GM21619 (cell line): ENCODE measurements around the gene WDR45.

Experiments used
- ATAC-seq: cut with Tn5 transposase; IDR thresholded peaks from one replicate; pipeline ENCODE4 v1.9.1; 2021; ENCODE audit not compliant: unreplicated experiment

Gene WDR45

DNA sequence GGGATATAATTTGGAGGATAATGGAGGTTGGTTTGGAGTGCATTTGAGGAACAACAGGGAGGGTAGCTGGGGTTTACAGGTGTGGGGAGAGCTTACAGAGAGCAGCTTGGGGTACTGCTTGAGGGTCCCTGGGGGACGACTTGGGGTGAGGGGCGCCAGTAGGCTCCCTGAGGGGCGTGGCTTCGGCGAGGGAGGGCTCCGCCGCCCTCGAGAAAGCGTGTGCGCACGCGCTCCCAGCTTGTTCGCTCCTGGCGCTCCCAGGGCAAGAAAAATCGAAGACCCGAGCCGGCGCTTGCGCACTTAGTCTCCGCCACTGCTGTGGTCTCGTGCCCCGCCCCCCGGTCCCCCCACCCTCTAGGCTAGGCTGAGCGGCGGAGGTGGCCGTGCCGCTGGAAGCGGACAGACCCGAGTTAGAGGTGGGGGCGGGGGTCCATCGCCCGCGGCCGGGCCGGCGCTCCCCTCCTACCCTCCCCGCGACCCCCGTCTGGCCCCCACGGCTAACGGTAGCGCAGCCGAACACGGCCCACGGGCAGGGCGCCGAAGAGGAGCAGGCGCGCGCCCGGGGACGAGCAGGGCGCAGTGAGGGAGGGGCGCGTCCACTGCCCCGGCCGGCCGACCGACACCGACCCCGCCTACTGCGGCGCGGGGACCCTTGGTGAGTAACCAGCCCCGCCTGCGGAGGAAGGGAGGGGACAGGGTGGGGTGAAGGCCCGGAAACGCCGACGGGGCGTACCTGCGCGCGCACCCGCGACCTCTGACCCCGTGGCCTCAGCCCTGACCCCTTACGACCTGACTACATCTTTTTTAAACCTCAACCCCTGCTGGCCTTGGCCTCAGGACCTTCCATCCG, 26.2 kb downstream of the WDR45 start:
- no peak for ATAC-seq

DNA sequence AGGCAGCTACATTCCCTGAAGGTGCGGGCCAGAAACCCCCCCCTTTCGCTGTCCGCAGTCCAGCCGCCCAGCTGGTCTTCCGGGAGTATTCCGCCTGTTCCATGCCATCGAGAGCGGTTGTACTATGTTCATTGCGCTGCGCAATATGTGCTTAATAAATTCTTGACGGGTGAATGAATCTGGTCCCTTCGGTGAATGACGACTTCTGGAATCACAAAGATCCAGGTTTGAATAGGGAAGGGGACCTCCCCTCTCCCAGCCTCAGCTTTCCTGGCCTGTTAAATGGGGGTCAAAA, 35.8 kb downstream of the WDR45 start:
- ATAC-seq, result no peak

DNA sequence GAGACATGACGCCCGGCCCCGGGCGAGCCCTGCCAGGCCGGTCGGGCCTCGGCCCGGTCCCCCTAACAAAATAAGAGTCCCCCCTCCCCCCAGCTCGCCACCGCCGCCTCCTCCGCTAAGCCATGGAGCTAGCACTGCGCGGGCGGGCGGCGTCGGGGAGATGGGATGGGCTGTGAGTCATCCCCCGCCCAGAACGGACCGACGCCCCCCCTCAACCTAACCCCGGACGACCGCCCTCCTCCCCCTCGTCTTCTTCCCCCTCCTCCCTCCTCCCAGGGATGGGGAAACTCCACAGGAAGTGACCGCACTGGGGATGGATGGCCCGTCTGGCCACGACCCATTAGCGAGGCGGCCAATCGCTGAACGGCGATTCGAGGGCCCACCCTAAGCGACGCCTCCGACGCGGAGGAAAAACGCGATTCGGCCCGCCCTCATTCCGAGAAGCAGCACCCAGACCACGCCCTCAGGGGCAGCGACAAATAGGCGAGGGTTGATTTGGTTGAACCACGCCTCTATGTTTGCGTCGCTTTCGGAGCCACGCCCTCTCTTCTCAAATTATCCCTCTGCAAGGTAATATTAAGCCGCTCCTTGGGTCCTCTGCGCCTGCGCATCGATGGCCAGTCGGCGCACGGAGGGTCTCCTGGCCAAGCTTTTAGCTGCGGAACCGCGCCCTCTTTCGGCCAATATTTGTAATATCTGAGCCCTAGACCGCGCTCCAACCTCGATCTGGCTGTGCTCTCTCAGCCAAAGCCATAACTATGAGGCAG, 36.3 kb downstream of the WDR45 start, which contains the start of gene TFE3:
Gene TFE3, minus strand, starts transcription at position 138 of the 767 bp plus-strand sequence. Its CDS starts 131 bp downstream, at position 7.
- peak; percentile 90 for ATAC-seq

DNA sequence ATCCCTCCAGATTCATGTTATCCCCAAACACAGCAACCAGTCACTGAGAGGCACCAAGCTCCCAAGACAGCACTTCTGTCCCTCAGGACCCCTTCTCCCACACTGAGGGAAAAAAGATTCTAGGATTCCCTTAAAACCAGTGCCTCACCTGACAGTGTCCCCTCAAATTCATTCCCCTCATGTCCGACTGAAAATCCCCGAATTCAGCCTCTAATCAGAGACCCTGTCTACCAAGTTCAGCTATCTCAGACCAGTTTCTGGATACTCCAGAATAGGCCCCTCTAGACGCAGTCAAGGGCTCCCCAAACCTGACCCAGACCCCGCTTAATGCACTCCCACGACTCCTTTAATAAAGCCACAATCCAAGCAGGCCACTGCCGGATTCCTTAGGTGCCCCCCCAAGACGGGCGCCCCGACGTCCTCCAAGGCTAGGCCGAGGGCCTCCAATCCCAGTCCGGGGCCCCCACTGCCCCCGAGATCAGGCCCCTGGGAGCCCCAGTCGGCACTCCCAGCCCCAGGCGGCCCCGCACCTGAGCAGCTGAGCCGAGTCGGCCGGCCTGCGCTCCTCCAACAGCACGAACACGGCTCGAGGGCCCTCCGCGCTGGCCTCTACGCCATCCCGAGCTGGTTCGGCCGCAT, 37.0 kb downstream of the WDR45 start:
- no peak for ATAC-seq

DNA sequence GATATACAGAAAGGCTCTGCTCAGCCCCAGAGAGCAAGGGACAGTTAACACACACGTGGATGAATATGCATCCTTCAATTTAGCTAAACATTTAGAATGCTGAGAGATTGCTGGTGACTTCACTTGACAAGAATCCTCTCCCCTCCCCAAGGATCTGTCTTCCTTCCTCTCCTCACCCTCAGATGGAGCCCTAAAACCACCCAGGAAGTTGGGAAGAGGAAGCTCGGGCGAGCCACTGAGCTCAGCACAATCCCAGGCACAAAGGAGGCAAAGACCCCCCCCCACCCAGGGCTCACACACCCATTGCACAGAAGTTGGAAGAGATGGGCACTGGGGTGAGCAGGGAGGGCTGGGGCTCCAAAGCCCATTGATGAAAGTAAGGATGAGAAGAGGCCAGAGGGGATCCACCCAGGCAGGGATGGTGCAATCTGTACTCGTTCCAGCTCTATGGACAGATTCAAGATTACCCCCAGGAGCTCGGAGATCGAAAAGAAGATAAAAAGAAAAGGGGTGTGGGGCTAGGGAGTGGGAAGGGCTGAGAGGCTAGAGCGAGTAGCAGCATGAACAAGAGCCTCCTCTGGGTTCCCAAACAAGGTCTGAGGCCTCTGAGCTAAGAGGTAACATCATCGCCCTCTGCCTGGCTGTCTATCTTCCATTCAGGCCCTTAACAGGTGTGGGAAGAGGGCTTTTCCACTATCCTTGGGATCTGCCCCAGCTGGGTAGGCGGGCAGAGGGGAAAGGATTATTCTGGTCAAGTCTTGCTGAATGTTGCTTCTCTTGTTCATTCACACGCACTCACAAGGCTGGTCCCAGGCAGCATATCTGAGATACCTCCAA, 37.7 kb downstream of the WDR45 start:
- ATAC-seq, result no peak

DNA sequence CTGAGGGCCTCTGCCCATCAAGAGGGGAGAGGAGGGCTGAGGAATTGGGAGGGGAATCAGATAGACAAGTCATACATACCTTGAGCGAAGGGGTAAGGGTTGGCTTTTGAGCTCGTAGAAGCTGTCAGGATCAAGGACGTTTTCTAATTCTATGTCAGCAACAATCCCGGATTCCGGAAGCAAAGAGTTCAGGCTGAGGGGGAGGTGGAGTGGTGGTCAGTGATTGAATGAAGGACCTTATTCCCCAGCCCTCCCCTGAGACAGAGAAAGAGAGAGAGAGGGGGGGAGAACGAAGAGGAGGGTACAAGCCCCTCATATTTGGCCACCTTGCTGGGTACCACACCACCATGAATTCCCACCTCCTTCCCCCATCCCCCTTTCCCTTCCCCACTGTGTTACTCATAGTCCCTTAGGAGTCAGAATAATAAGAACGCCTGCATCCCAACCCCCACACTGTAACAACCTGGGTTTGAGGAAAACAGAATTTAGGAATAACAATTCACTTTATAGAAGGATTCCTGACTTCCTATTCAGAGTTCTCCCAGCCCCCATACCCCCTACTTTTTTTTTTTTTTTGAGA, 39.2 kb downstream of the WDR45 start:
- no peak for ATAC-seq

DNA sequence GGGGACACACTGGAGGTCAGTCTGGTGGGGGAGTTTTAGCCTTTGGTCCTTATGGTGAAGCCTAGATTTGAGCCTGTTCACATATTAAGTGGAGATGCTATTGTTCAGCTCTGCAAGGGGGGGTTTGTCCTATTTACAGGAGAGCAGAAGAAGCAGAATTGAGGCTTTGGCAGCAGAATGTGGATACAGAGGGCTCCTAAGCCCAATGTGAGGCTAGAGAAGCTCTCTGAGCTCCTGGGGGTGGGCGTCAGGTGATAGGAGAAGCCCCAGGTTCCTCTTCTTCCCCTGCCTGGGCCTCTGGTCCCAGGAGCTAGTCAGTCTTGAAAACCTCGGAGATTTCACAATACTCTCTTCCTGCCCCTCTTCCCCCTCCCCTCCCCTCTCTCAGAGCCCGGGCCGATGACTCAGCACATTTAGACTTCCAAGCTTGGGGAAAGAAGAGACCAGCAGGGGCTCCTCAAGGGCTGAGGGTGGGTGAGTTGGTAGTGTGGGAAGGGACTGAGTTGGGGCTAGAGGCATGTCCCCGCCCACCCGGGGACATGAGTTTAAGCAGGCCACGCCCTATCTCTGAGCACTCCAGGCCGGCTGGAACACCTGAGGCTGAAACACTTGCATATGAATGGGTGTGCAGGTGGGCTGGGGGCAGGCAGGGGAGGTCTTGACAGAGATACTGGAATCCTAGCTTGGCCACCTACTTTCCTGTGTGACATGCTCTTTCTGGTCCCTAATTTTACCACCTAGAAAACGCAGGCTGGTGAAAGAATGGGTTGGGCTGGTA, 39.9 kb downstream of the WDR45 start:
- ATAC-seq, result no peak

DNA sequence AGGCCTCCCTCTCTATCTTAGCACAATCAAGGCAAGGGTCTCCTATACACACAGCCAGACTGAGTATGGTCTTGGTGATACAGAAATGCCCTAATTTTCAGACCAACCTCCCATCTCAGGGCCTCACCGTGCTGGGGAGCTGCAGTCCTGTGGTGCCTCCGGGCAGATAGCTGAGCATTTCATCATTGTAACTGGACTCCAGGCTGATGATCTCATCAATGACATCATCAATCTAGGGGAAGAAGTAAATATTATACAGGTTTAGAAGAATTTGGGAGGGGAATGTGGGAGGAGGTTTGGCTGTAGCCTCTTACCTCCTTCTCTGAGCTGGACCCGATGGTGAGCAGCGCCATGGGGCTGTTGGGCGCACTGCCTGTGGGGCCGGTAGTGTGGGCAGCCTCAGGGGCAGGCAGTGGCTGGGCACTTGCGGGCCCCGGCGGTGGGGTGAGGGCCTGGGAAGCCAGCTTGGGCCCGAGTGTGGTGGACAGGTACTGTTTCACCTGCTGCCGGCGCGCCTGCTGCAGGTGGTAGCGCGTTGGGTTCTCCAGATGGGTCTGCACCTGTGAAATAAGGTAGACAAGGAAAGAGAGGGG, 41.7 kb downstream of the WDR45 start:
- ATAC-seq, result no peak

DNA sequence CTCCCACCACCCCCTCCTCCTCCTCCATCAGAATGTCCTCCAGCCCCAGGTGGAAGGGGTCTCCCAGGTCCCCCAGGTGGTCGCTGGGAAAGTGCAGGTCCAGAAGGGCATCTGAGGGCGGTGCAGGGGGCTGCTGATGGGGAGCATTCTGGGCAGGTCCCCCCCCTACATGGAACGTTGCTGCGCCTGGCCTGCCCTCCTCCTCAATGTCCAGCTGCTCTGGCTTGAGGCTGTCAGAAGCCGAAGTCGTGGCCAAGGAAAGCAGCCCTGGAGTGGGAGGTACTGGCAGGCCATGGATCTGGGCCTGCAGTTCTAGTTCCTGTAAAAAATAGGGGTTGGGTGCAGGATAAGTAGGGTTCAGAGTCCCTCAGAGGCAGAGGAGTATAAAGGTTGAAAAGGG, 49.4 kb downstream of the WDR45 start:
- no peak for ATAC-seq

DNA sequence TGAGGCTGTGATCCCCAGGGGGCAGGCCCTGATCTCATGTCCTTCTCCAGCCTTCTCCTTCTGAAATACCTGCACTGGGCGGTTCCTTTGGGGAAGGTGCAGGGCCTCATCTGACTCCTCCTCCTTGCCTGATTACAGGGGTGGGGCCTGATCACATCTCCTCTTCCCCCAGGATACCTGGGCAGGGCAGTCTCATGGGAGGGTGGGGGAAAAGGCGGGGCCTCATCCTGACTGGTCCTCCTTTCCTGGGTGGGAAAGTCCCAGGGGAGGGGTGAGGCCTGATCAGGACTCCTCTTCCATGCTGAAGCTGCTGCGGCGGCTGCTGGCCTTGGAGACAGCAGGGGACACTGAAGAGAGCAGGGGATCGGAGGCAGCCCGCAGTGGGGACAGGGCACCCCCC, 49.8 kb downstream of the WDR45 start:
- no peak for ATAC-seq
